Left ventricle myocardium inferior (tissue), 1 donor: ENCODE data around the gene CLDN6. TPM values are rescaled to one million over a fixed set of nuclear protein-coding genes. Genes with fewer than 3 reads are reported as not detected.

Experiments
- DNase-seq: peaks from one replicate; pipeline ENCODE4 v3.0.0-alpha.2; 2020
- H3K27ac ChIP-seq: fragments of 200-600 bp; replicated peaks from 2 replicates; pipeline ENCODE4 v1.8.0; 2021
- H3K27me3 ChIP-seq: fragments of 200-600 bp; 2 replicates; pipeline ENCODE4 v1.8.0; 2021; ENCODE audit warnings: low read depth
- H3K36me3 ChIP-seq: fragments of 200-600 bp; 2 replicates; pipeline ENCODE4 v1.8.0; 2021
- H3K4me1 ChIP-seq: fragments of 200-600 bp; 2 replicates; pipeline ENCODE4 v1.8.0; 2021
- H3K4me3 ChIP-seq: fragments of 200-600 bp; 2 replicates; pipeline ENCODE4 v1.8.0; 2021; ENCODE audit warnings: mild to moderate bottlenecking, moderate library complexity
- H3K9me3 ChIP-seq: fragments of 200-600 bp; replicated peaks from 2 replicates; pipeline ENCODE4 v1.8.0; 2021
- intact Hi-C: fragments of 100-400 bp; cut with micrococcal nuclease; formaldehyde crosslinking; loops from one replicate; pipeline ENCODE4 v1.11.0; 2022
- total RNA-seq: library from RNA; stranded (reverse); fragmentation: NEBNext Ultra II Directional; extraction: Animal tissue kit (Norgen Biotek cat#: 25700); gene quantifications from one replicate; pipeline ENCODE4 v1.2.1, GENCODE V29; 2021
- TF ChIP-seq, protein P1 (sequence below): fragments of 200-600 bp; IDR thresholded peaks from 2 replicates; pipeline ENCODE4 v1.8.0; 2021; ENCODE audit warnings: antibody characterized with exemption, mild to moderate bottlenecking, borderline replicate concordance
- donor health status: DM: no; HTN: yes; CAD: no; lungs with severe emphysema.

Gene CLDN6
- total RNA-seq, 1 donor from 2014 or later = not detected

DNA sequence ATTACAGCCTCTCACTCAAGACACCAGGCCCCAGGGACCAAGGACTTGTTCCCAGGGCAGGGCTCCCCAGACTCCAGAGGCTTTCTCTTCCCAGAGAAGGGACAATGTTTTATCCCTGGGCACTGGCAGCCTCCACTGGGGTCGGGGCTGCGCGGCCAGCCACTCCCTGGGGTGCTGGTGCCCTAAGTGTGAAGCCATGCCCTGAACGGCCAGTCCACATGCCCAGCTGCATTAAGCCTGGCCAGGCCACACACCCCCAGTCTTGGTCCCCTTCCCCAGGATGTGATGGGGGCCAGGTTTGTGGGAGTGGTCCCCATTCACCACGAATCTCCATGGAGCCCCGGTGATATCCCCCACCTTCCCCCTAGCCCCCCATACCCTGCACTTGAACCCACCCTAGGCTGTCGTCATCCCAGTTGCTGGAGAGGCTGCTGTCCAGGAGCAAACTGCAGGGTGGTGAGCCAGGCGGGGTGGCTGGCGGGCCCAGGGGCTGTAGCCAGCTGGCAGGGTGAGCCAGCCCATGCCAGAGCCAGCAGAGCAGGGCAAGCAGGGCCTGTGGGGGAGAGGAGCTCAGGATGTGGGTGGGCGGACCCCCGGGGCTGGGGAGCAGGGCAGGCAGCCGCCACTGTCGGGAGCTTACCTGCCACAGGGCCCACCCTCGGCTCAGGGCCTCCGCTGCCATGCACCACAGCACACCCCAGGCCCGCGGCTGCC lies 44.2 kb downstream of the CLDN6 start:
- peaks cover 36% of the 10 kb centered on the region for H3K4me1 ChIP-seq
- H3K27ac ChIP-seq = no peak overlapping the region
- H3K9me3 ChIP-seq = no peaks in the 10 kb centered on the region
- intact Hi-C loops = no loop called here
- H3K27me3 ChIP-seq = peaks cover 22% of the 10 kb centered on the region
- H3K36me3 ChIP-seq = peaks cover 5% of the 10 kb centered on the region
- TF ChIP-seq, protein P1, sequence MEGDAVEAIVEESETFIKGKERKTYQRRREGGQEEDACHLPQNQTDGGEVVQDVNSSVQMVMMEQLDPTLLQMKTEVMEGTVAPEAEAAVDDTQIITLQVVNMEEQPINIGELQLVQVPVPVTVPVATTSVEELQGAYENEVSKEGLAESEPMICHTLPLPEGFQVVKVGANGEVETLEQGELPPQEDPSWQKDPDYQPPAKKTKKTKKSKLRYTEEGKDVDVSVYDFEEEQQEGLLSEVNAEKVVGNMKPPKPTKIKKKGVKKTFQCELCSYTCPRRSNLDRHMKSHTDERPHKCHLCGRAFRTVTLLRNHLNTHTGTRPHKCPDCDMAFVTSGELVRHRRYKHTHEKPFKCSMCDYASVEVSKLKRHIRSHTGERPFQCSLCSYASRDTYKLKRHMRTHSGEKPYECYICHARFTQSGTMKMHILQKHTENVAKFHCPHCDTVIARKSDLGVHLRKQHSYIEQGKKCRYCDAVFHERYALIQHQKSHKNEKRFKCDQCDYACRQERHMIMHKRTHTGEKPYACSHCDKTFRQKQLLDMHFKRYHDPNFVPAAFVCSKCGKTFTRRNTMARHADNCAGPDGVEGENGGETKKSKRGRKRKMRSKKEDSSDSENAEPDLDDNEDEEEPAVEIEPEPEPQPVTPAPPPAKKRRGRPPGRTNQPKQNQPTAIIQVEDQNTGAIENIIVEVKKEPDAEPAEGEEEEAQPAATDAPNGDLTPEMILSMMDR = no peak
- H3K4me3 ChIP-seq = no peak overlapping the region
- no peak for DNase-seq

DNA sequence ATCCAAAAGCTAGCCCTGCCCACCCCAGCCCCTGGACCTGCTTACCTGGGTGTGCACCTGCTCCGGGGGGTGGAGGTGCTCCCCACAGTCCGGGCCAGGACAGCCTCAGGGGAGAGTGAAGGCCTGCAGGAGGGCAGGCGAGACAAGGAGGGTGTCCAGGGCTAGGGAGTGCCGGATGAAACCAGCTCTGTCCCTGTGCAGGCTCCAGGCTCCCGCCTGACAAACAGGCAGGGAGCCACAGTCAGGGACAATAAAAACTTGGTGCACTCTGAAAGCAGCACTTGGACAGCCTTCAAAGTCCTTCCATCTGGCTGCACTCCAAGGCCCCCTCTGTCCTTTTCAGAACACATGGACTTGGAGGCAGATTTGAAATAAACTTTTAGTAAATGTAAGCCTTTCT lies 44.9 kb downstream of the CLDN6 start:
- Histone ChIP-seq H3K4me1 (peaks cover 43% of the 10 kb centered on the region), H3K4me3 (no peak overlapping the region), H3K27ac (no peak overlapping the region), H3K36me3 (peaks cover 5% of the 10 kb centered on the region), H3K27me3 (peaks cover 21% of the 10 kb centered on the region), H3K9me3 (no peaks in the 10 kb centered on the region)
- intact Hi-C loops = no loop called here
- TF ChIP-seq, protein P1 = no peak
- no peak for DNase-seq

DNA sequence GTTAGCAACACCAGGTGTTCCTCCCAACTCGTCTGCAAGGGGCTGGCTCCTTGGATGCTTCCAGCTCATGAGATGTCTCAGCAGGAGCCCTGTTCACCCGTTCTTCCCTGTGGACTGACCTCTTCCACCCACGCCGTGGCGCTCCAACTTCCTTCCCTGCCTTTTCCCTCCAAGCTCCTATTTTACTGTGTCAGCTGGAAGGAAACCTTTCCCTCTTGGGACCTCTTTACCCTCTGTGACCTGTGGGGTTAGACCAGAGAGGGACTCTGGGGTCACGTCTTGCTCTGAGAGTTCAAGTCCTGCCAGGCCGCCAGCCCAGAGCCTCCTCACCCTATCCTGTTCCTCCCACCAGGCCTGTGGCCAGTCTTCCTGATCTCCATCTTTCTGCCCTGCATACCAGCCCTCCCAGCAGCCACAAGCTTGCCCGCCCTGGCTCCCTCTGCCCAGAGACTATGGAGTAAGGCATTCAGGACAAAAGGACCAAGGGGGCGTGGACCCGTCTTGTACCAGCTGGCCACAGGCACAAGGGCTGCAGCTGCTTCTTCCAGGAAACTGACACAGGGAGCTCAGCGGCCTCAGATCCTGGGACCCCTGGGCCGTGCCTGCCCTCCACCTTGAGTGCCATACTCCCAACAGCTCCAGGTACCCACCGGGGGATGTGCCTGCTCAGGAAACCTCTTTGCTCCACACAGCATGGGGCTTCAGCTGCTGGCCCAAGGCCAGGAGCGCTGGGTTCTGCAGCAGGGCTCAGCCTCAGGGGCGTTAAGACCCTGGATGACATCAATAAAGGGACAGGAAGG lies 45.8 kb downstream of the CLDN6 start:
- Histone ChIP-seq H3K4me3 (no peak overlapping the region), H3K4me1 (peaks cover 52% of the 10 kb centered on the region), H3K27ac (no peak overlapping the region), H3K36me3 (peaks cover 5% of the 10 kb centered on the region), H3K27me3 (peaks cover 23% of the 10 kb centered on the region), H3K9me3 (no peaks in the 10 kb centered on the region)
- intact Hi-C loops = no loop called here
- TF ChIP-seq, protein P1 = no peak
- no peak for DNase-seq

- intact Hi-C loops = no loop called here
- H3K9me3 ChIP-seq = no peaks in the 10 kb centered on the region
- H3K27ac ChIP-seq = no peak overlapping the region
- H3K4me3 ChIP-seq = no peak overlapping the region
- TF ChIP-seq, protein P1 = no peak
- DNase-seq = no peak
- H3K4me1 ChIP-seq = peaks cover 60% of the 10 kb centered on the region
- H3K36me3 ChIP-seq = peaks cover 5% of the 10 kb centered on the region
- peaks cover 26% of the 10 kb centered on the region for H3K27me3 ChIP-seq
Observed at GRCh38 chr16:2971134-2971984, 46.6 kb downstream of the CLDN6 start.

GRCh38 chr16:2970563-2970962 lies 47.4 kb downstream of the CLDN6 start:
- Histone ChIP-seq H3K27ac (peak overlapping the region; percentile 87), H3K36me3 (peaks cover 5% of the 10 kb centered on the region), H3K9me3 (no peaks in the 10 kb centered on the region), H3K27me3 (peaks cover 31% of the 10 kb centered on the region), H3K4me1 (peaks cover 62% of the 10 kb centered on the region), H3K4me3 (peak overlapping the region; percentile 85)
- TF ChIP-seq, protein P1 = no peak
- intact Hi-C loops = no loop called here
- no peak for DNase-seq
